Right lobe of liver (tissue), 4 donors: Measurements from ENCODE around the gene HSPA12A.
"Not testable (repeated sequence)": the region's sequence is repeated elsewhere in the genome, so short reads cannot be mapped to it uniquely, and the experiment has no call there.

Source experiments
- POLR2A ChIP-seq: fragments of 450-650 bp; IDR thresholded peaks from one replicate; pipeline ENCODE4 v1.6.1; 2017; ENCODE audit warnings: antibody characterized with exemption, mild to moderate bottlenecking
- TF ChIP-seq, protein P1 (sequence below), 4 donors: fragments of 200-600 bp in 3 of 4; fragments of 450-650 bp in 1 of 4; IDR thresholded peaks; one replicate each; pipeline versions ENCODE4 v1.5.1 to v1.8.0; 2016 to 2022; ENCODE audit warnings: antibody characterized with exemption in 4 of 4, mild to moderate bottlenecking in 2 of 4
- donor health status: DM: no; HTN: no; CAD: no.
- donor health status: DM: no; HTN: no; CAD: no.
- donor health status: DM: no; HTN: yes; CAD: no.

DNA sequence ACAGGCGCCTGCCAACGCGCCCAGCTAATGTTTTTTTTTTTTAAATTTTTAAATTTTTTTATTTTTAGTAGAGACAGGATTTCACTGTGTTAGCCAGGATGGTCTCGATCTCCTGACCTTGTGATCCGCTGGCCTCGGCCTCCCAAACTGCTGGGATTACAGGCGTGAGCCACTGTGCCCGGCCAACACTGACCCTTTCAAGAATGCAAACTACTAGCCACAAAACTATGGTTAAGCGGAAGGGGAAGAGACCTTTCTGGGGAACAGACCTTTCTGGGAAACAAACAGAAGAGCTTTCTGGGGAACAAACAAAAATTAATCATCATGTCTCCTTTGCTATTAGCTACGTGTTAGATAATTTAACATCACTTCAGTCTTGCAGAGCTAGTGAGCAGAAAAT is 30.6 kb downstream of the HSPA12A start:
- TF ChIP-seq, protein P1, sequence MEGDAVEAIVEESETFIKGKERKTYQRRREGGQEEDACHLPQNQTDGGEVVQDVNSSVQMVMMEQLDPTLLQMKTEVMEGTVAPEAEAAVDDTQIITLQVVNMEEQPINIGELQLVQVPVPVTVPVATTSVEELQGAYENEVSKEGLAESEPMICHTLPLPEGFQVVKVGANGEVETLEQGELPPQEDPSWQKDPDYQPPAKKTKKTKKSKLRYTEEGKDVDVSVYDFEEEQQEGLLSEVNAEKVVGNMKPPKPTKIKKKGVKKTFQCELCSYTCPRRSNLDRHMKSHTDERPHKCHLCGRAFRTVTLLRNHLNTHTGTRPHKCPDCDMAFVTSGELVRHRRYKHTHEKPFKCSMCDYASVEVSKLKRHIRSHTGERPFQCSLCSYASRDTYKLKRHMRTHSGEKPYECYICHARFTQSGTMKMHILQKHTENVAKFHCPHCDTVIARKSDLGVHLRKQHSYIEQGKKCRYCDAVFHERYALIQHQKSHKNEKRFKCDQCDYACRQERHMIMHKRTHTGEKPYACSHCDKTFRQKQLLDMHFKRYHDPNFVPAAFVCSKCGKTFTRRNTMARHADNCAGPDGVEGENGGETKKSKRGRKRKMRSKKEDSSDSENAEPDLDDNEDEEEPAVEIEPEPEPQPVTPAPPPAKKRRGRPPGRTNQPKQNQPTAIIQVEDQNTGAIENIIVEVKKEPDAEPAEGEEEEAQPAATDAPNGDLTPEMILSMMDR (IDR thresholded peaks at IDR 0.05), result not testable (repeated sequence)
- not testable (repeated sequence) for TF ChIP-seq POLR2A
